SK-N-SH (cell line): ENCODE data around the gene HSD17B1.

Experiments
- CHD2 ChIP-seq: fragments of 150-350 bp; IDR thresholded peaks from 2 replicates; pipeline ENCODE4 v1.6.1; 2018; ENCODE audit warnings: low read length; ENCODE audit not compliant: partially characterized antibody
- CTCF ChIP-seq: fragments of 200-600 bp; sonication (generic); IDR thresholded peaks from 2 replicates; pipeline ENCODE4 v1.6.1; 2017; ENCODE audit warnings: antibody characterized with exemption, mild to moderate bottlenecking, moderate library complexity
- EP300 ChIP-seq, 2 experiments: IDR thresholded peaks; 2 replicates each; pipeline versions ENCODE4 v1.4.0 to v1.6.1; 2012; ENCODE audit warnings: borderline replicate concordance in 1 of 2, low read depth in 1 of 2, low read length in 1 of 2
- EZH2phosphoT487 ChIP-seq: fragments of 200-600 bp; sonication (generic); IDR thresholded peaks from 2 replicates; pipeline ENCODE4 v1.6.1; 2017; ENCODE audit warnings: low read depth, mixed run types, mild to moderate bottlenecking, antibody characterized with exemption, moderate library complexity, borderline replicate concordance
- FOXJ3 ChIP-seq: sonication (generic); formaldehyde crosslinking; IDR thresholded peaks from 2 replicates; pipeline ENCODE4 v1.5.1; 2020; ENCODE audit warnings: mild to moderate bottlenecking, missing genetic modification reagents

- TF ChIP-seq CTCF (no peak), CHD2 (no peak), EZH2phosphoT487 (no peak), FOXJ3 (no peak), EP300 (IDR thresholded peaks at IDR 0.05; ENCODE audit: borderline replicate concordance in 1 of 2, low read depth in 1 of 2, low read length in 1 of 2) (no peak)
Measured at GRCh38 chr17:42579794-42580551, 27.2 kb downstream of the HSD17B1 start.
